Measurements from ENCODE around the gene TAS2R39.

DNA sequence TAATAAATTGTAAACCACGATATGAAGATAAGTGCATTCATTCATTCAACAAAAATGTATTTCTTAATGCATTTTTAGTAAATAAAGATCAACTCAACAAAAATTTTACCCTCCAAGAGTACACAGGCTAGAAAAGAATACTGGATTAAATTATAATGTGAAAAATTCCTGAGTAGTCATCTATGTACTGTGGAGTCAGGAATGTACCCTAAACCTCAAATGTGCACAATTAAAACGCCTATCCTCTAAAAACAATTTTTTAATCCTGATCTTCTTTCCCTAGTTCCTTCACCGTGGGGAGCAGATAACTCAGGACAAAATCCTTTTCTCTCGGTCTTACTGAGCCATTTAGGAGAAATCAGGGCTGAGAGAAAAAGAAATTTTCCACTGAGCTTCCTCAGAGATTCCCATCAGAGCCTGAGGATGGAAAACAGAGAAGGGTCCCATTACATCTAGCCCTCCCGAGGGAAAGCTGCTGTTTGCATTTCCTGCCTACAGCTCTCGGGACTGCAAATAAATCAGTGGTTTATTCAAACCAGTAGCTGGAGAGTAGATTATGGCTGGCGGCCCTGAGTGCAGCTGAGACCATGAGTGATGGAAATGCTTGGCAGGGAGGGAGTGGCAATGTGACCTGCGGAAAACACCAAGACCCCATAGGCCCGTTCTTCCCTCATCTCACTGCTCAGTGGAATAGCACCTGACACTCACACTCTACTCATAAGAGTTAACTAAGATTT, 46.0 kb downstream of the TAS2R39 start:
- TF ChIP-seq GATA3 (IDR thresholded peaks at IDR 0.05; ENCODE audit: low read depth, low read length): no peak
- TF ChIP-seq GATA2 (IDR thresholded peaks at IDR 0.05; ENCODE audit: low read depth, low read length): no peak

Measured in SH-SY5Y (cell line).